Cerebellar cortex (tissue), 1 donor: ENCODE measurements around the gene MMP11.

Experiments
- DNase-seq: peaks from one replicate; pipeline ENCODE4 v3.0.0-alpha.2; 2015; ENCODE audit warnings: low spot score

The MMP11 gene

DNA sequence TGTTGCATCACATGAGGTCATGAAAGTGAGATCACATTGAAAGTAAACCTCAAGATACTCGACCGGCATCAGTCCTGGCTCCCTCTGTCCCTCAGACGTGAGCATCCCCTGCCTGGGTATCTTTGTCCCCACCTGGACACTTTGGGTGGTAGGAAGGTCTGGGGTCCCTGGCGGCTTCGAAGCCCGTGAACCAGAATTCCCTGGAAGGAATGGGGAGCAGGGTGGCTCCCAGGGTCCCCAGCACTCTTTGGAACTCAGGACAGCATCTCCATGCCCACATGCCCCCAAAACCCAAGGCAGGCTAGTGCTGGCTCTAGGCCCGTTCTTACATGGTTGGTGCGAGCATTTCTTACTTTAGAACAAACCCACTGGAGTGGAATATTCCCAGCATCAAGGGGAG, 58.6 kb downstream of the MMP11 start:
- no peak for DNase-seq

GRCh38 chr22:23831781-23832180, 59.1 kb downstream of the MMP11 start:
- no peak for DNase-seq

DNA sequence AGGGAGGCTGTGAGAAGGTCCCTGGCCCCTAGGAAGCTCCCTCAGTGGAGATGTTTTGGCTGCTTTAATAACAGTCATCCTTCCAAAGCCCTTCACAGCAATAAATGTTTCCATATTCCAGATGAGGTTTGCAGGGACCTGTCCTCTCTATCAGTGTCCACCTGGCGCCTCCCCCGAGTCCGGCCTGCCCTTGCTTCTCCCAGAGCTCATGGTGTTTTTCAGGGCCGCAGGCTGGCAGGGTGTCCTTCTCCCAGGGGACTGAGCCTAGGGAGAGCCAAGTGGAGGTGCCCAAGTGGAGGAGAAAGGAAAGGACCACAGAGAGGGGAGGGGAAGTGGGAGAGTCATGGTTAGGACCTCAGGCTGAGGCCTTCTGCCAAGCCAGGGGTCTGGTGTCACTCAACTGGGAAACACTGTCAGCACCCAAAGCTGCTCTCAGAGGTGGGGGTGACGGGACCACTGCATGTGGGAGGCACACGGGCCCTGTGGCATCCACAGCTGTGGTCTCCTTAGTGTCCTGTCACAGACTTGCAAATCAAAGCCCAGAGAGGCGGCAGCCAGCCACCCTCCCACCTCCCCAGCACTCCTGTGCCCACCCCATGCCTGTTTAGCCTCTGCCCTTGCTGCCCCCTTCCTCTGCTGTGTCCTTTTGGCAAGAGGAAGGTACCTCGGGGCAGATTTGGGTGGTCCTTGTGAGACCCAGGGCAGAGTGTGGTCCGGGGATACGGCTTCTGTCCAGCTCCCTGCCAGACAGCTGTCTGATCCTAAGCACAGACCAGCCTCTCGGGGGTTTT, 59.8 kb downstream of the MMP11 start:
- DNase-seq, result no peak

- no peak for DNase-seq
These were observed 60.5 kb downstream of the MMP11 start for GRCh38 chr22:23833017-23833751.
